ENCODE results near the gene MED8. TPM values are rescaled to one million over a fixed set of nuclear protein-coding genes. Genes with fewer than 3 reads are reported as not detected.

Gene MED8
- total and polyA plus RNA-seq, 2 of the 13 experiments (the other 11 are each of a cell fraction or from before 2014, with no cell fraction given), result 16.9 to 77.4 TPM

- TF ChIP-seq TRIM22 (IDR thresholded peaks at IDR 0.05) (no peak), HOXA3 (CRISPR knock-in tag; IDR thresholded peaks at IDR 0.05) (peak; percentile 72; the same call in 1 of the 2 replicates), PHF8 (CRISPR knock-in tag; IDR thresholded peaks at IDR 0.05) (peak; percentile 95), SUZ12 (IDR thresholded peaks at IDR 0.05; ENCODE audit: low read depth, low read length) (no peak), NFKB2 (CRISPR knock-in tag; IDR thresholded peaks at IDR 0.05; ENCODE audit: borderline replicate concordance) (0 out of 2 replicates have a peak, but pooled peaks have one; percentile 49), ZNF296 (CRISPR knock-in tag; conservative IDR thresholded peaks at IDR 0.05) (no peak), HHEX (CRISPR knock-in tag; IDR thresholded peaks at IDR 0.05) (no peak), ATF6 (CRISPR knock-in tag; conservative IDR thresholded peaks at IDR 0.05) (no peak; the same call in 1 of the 2 replicates), PHF21A (CRISPR knock-in tag; IDR thresholded peaks at IDR 0.05) (peak; percentile 94), PITX1 (CRISPR knock-in tag; IDR thresholded peaks at IDR 0.05) (no peak; the same call in 1 of the 2 replicates), PRPF4 (IDR thresholded peaks at IDR 0.05; ENCODE audit: low read depth, low read length, poor library complexity, severe bottlenecking) (no peak), DBP (CRISPR knock-in tag; IDR thresholded peaks at IDR 0.05; ENCODE audit: not compliant biosample characterization) (no peak), ZNF180 (CRISPR knock-in tag; IDR thresholded peaks at IDR 0.05; ENCODE audit: borderline replicate concordance, low read depth) (no peak), PTBP1 (IDR thresholded peaks at IDR 0.05; ENCODE audit: low read depth, low read length, poor library complexity, severe bottlenecking) (peak; percentile 45), ARNT (IDR thresholded peaks at IDR 0.05) (no peak), ZNF773 (CRISPR knock-in tag; IDR thresholded peaks at IDR 0.05; ENCODE audit: borderline replicate concordance) (no peak)
- TF ChIP-seq, protein P1, sequence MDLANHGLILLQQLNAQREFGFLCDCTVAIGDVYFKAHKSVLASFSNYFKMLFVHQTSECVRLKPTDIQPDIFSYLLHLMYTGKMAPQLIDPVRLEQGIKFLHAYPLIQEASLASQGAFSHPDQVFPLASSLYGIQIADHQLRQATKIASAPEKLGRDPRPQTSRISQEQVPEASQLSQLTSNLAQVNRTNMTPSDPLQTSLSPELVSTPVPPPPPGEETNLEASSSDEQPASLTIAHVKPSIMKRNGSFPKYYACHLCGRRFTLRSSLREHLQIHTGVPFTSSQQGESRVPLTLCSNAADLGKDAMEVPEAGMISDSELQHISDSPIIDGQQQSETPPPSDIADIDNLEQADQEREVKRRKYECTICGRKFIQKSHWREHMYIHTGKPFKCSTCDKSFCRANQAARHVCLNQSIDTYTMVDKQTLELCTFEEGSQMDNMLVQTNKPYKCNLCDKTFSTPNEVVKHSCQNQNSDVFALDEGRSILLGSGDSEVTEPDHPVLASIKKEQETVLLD (CRISPR knock-in tag; IDR thresholded peaks at IDR 0.05; ENCODE audit: low read depth), result 0 out of 2 replicates have a peak, but pooled peaks have one; percentile 61
- TF ChIP-seq, protein P2, sequence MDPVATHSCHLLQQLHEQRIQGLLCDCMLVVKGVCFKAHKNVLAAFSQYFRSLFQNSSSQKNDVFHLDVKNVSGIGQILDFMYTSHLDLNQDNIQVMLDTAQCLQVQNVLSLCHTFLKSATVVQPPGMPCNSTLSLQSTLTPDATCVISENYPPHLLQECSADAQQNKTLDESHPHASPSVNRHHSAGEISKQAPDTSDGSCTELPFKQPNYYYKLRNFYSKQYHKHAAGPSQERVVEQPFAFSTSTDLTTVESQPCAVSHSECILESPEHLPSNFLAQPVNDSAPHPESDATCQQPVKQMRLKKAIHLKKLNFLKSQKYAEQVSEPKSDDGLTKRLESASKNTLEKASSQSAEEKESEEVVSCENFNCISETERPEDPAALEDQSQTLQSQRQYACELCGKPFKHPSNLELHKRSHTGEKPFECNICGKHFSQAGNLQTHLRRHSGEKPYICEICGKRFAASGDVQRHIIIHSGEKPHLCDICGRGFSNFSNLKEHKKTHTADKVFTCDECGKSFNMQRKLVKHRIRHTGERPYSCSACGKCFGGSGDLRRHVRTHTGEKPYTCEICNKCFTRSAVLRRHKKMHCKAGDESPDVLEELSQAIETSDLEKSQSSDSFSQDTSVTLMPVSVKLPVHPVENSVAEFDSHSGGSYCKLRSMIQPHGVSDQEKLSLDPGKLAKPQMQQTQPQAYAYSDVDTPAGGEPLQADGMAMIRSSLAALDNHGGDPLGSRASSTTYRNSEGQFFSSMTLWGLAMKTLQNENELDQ (CRISPR knock-in tag; IDR thresholded peaks at IDR 0.05; ENCODE audit: borderline replicate concordance), result no peak
These were observed at the start of gene MED8, which contains the start of gene SZT2 (continued) for GRCh38 chr1:43389326-43390313.

Data from HepG2 (cell line).